Skeletal muscle tissue (tissue), 4 donors: ENCODE results near the gene NAA25. TPM values are rescaled to one million over a fixed set of nuclear protein-coding genes. Genes with fewer than 3 reads are reported as not detected.

Source experiments
- H3K27ac ChIP-seq: one replicate; pipeline ENCODE4 v1.7.0; 2013; ENCODE audit warnings: mild to moderate bottlenecking, low read depth, low read length, inconsistent platforms
- H3K27me3 ChIP-seq, 3 donors: one replicate each; pipeline ENCODE4 v1.7.0; 2013; ENCODE audit warnings: low read length in 3 of 3; ENCODE audit not compliant: control insufficient read depth in 3 of 3, insufficient read depth in 3 of 3
- H3K36me3 ChIP-seq, 3 donors: one replicate each; pipeline ENCODE4 v1.7.0; 2013; ENCODE audit warnings: low read length in 3 of 3; ENCODE audit not compliant: control insufficient read depth in 3 of 3, insufficient read depth in 3 of 3
- H3K4me1 ChIP-seq, 3 donors: one replicate each; pipeline ENCODE4 v1.7.0; 2013; ENCODE audit warnings: low read length in 3 of 3, mild to moderate bottlenecking in 3 of 3; ENCODE audit not compliant: control insufficient read depth in 3 of 3, insufficient read depth in 3 of 3
- H3K4me3 ChIP-seq, 3 donors: one replicate each; pipeline ENCODE4 v1.7.0; 2013; ENCODE audit warnings: low read length in 3 of 3
- H3K9ac ChIP-seq, 3 donors: one replicate each; pipeline ENCODE4 v1.7.0; 2013; ENCODE audit warnings: low read length in 3 of 3, mild to moderate bottlenecking in 3 of 3, moderate library complexity in 2 of 3, low read depth in 1 of 3
- H3K9me3 ChIP-seq, 3 donors: one replicate each; pipeline ENCODE4 v1.7.0; 2013; ENCODE audit warnings: low read length in 3 of 3; ENCODE audit not compliant: control insufficient read depth in 3 of 3
- total RNA-seq: library from RNA; depleted of rRNA; stranded (reverse); fragments of >200 nt; gene quantifications from one replicate; pipeline ENCODE4 v1.2.3, GENCODE V29; 2014
- donor health status: Osteomylitis.

NAA25 gene
- total RNA-seq, 1 donor from 2014 or later: 38.1 TPM

DNA sequence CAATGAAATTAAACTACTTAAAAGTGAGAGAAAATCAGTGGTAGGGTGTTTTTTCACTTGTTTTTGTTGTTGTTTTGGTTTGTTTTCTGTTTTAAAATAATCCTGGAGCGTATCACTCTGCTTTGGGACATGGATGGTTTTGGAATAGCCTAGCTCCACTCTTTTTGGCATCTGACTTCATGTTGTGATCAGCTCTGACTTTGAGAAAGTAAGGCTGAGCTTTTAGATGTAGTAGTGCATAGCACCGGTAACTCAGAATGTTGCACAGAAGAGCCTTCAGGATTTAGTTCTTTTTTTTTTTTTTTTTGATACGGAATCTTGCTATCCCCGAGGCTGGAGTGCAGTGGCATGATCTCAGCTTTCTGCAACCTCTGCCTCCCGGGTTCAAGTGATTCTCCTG lies 24.8 kb upstream of the NAA25 start:
- peaks cover 11 to 32% (median 24%) of the 10 kb centered on the region in 3 donors for H3K36me3 ChIP-seq

GRCh38 chr12:112131686-112132085 lies 23.1 kb upstream of the NAA25 start:
- no peaks in the 10 kb centered on the region for H3K9me3 ChIP-seq
- peaks cover 2 to 13% (median 12%) of the 10 kb centered on the region in 3 donors for H3K4me1 ChIP-seq
- H3K4me3 ChIP-seq: no peak overlapping the region
- H3K27me3 ChIP-seq: no peaks in the 10 kb centered on the region
- H3K36me3 ChIP-seq: peaks cover 11 to 24% (median 20%) of the 10 kb centered on the region in 3 donors
- H3K27ac ChIP-seq: no peak overlapping the region
- no peak overlapping the region for H3K9ac ChIP-seq

More for the DNA sequence above, 24.8 kb upstream of the NAA25 start:
- no peaks in the 10 kb centered on the region for H3K9me3 ChIP-seq
- peaks cover 2 to 9% (median 6%) of the 10 kb centered on the region in 3 donors for H3K4me1 ChIP-seq
- no peak overlapping the region for H3K9ac ChIP-seq
- no peak overlapping the region for H3K4me3 ChIP-seq
- H3K27me3 ChIP-seq: no peaks in the 10 kb centered on the region
- no peak overlapping the region for H3K27ac ChIP-seq

GRCh38 chr12:112130441-112130998 lies 21.9 kb upstream of the NAA25 start:
- peak overlapping the region in 1 of 3 donors; percentile 48 for H3K4me3 ChIP-seq
- H3K27me3 ChIP-seq: no peaks in the 10 kb centered on the region
- H3K27ac ChIP-seq: peak overlapping the region; percentile 50
- no peaks in the 10 kb centered on the region for H3K9me3 ChIP-seq
- H3K9ac ChIP-seq: peak overlapping the region in 1 of 3 donors; percentile 22
- peaks cover 9 to 25% (median 21%) of the 10 kb centered on the region in 3 donors for H3K4me1 ChIP-seq
- H3K36me3 ChIP-seq: peaks cover 7 to 17% (median 10%) of the 10 kb centered on the region in 3 donors

GRCh38 chr12:112126911-112127310 lies 18.3 kb upstream of the NAA25 start:
- Histone ChIP-seq H3K9me3 (no peaks in the 10 kb centered on the region), H3K27me3 (no peaks in the 10 kb centered on the region), H3K4me3 (peak overlapping the region in 1 of 3 donors; percentile 13), H3K36me3 (peaks cover 0 to 4% (median 2%) of the 10 kb centered on the region in 3 donors), H3K27ac (no peak overlapping the region), H3K4me1 (peaks cover 16 to 34% (median 31%) of the 10 kb centered on the region in 3 donors), H3K9ac (no peak overlapping the region)

DNA sequence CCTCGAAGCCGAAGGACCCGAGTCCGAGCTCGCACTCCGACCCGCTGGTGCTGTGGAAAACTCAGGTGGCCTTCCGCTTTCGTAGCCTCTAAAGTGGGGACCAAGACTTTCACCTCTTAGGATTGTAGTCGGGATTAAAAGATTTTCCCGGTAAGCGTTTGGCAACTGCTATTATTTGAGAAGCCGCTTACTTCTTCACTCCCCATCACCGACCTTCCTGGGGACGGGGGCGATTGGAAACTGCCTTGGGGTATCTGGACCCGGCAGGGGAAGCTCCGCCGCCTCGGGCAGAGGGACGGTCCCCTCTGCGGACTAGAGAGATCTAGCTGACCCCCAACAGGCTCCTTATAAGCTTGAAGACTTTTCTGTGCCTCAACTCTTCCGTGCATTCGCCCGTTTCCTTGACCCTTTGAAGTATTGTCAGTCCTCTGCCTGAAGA lies 17.4 kb upstream of the NAA25 start:
- Histone ChIP-seq H3K4me1 (peaks cover 19 to 38% (median 33%) of the 10 kb centered on the region in 3 donors), H3K27ac (peak overlapping the region; percentile 94), H3K9me3 (no peaks in the 10 kb centered on the region), H3K36me3 (peaks cover 0 to 4% (median 2%) of the 10 kb centered on the region in 3 donors), H3K9ac (peak overlapping the region; percentile 93 to 98 (median 97)), H3K27me3 (no peaks in the 10 kb centered on the region), H3K4me3 (peak overlapping the region; percentile 95 to 98 (median 96))

- Histone ChIP-seq H3K4me1 (peaks cover 19 to 35% (median 28%) of the 10 kb centered on the region in 3 donors), H3K9me3 (no peaks in the 10 kb centered on the region)
Measured at GRCh38 chr12:112125250-112125999, 16.8 kb upstream of the NAA25 start, which contains the start of gene TRAFD1. Gene TRAFD1, plus strand, starts transcription at chr12:112125560. Its CDS starts 4,963 bp downstream, at chr12:112130523.

GRCh38 chr12:112124918-112125249 lies 16.3 kb upstream of the NAA25 start:
- Histone ChIP-seq H3K9me3 (no peaks in the 10 kb centered on the region), H3K27ac (no peak overlapping the region), H3K4me3 (peak overlapping the region; percentile 40 to 98 (median 96)), H3K36me3 (peaks cover 0 to 2% (median 0%) of the 10 kb centered on the region in 3 donors), H3K27me3 (no peaks in the 10 kb centered on the region), H3K4me1 (peaks cover 19 to 35% (median 28%) of the 10 kb centered on the region in 3 donors), H3K9ac (peak overlapping the region in 1 of 3 donors; percentile 47)

More at GRCh38 chr12:112125250-112125999, 16.8 kb upstream of the NAA25 start, which contains the start of gene TRAFD1:
- Histone ChIP-seq H3K4me3 (peak within 1 kb of the TSS; percentile 95 to 98 (median 96)), H3K9ac (peak within 1 kb of the TSS; percentile 93 to 98 (median 97)), H3K27me3 (no peaks in the 10 kb centered on the region), H3K27ac (peak within 1 kb of the TSS; percentile 94), H3K36me3 (peaks cover 0 to 2% (median under 1%) of the 10 kb centered on the region in 3 donors)

DNA sequence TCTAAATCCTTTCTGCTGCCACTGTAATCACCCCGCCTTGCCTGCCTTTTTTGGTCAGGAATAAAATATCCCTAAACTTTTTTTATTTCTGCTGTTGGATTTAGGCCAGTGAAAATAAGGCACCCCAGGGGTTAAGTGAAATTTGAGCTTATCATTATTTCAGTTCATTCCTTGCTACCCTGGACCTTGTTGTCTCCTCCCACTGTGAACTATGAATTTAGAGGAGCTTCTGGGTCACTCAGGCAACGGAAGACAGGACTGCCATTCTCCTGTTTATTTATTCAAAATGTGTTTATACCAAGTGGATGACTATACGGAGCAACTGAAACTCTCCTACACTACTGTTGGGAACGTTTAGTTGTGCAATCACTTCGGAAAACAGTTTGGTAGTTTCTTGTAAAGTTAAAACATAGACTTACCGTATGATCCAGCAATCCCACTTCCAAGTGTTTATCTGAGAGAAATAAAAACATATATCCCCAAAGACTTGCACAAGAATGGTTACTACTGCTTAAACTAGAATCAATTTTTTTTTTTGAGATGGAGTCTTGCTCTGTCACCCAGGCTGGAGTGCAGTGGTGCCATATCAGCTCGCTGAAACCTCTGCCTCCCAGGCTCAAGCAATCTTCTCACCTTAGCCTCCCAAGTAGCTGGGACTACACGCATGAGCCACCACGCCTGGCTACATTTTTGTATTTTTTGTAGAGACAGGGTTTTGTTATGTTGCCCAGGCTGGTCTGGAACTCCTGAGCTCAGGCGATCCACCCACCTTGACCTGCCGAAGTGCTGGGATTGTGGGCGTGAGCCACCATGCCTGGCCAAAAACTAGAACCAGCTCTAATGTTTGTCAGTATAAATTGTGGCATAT lies 14.5 kb upstream of the NAA25 start:
- H3K27ac ChIP-seq: peak overlapping the region; percentile 73
- H3K27me3 ChIP-seq: no peaks in the 10 kb centered on the region

DNA sequence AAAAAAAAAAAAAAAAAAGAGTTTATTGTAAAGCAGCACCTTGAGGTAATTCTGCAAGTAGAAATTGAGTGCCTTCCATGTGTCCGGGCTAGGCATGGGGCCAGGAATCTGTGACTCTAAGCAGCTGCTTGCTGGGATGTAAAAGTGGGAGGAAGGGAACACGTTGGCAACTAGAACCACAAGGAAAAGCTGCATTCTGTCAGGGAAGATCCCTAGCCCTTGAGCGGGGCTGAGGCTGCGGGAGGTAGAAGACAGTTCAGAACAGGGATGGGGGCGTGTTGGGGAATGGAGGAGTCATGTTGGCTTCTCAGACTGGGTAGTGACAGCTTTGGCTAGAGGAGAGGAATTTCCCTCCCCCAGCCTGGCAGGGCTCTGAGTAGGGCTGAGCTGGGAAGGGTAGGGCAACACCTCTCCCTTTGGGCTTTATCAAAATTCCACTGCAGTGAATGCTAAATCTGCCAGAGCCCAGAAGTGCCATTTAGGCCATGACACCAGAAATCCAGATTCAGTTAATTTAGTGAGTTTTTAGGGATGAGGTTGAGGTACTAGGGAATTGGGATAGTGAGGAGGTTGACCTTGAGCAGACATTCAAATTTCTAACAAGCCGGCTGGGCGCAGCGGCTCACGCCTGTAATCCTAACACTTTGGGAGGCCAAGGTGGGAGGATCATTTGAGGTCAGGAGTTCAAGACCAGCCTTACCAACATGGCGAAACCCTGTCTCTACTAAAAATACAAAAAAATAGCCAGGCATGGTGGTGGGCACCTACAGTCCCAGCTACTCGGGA lies 13.4 kb upstream of the NAA25 start:
- H3K27me3 ChIP-seq: no peaks in the 10 kb centered on the region
- peaks cover 0 to 2% (median 0%) of the 10 kb centered on the region in 3 donors for H3K36me3 ChIP-seq
- peak overlapping the region; percentile 73 for H3K27ac ChIP-seq
- peak overlapping the region; percentile 57 to 76 (median 69) for H3K9ac ChIP-seq
- peak overlapping the region; percentile 51 to 64 (median 64) for H3K4me3 ChIP-seq
- no peaks in the 10 kb centered on the region for H3K9me3 ChIP-seq
- H3K4me1 ChIP-seq: peaks cover 18 to 28% (median 28%) of the 10 kb centered on the region in 3 donors

More for the DNA sequence above, 14.5 kb upstream of the NAA25 start:
- peaks cover 0 to 2% (median 0%) of the 10 kb centered on the region in 3 donors for H3K36me3 ChIP-seq
- H3K4me1 ChIP-seq: peaks cover 18 to 32% (median 28%) of the 10 kb centered on the region in 3 donors
- H3K4me3 ChIP-seq: no peak overlapping the region
- no peak overlapping the region for H3K9ac ChIP-seq
- no peaks in the 10 kb centered on the region for H3K9me3 ChIP-seq
